HS-27A (cell line): Measurements from ENCODE around the gene C1QC.

Experiments
- DNase-seq: peaks from one replicate; pipeline ENCODE4 v3.0.0-alpha.2; 2012; ENCODE audit warnings: low read depth, missing footprints

The C1QC gene

DNA sequence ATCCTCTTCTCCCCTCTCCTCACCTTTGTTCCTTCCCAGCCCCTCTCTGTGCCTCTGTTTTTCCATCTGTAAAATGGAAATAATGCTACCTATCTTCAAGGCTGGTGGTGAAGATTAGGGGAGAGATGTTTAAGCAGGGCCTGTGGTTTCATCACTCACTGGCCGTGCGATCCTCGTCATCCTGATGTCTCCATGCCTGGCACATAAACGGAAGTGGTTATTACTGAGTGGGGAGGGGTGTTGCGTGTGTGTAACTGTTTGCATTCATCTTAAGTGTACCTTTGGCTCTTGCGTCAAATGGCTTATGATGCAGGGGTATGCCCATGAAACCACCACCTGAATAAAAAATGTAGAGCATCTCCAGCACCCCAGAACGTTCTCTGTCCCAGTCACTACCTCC is 24.2 kb upstream of the C1QC start:
- no peak for DNase-seq

DNA sequence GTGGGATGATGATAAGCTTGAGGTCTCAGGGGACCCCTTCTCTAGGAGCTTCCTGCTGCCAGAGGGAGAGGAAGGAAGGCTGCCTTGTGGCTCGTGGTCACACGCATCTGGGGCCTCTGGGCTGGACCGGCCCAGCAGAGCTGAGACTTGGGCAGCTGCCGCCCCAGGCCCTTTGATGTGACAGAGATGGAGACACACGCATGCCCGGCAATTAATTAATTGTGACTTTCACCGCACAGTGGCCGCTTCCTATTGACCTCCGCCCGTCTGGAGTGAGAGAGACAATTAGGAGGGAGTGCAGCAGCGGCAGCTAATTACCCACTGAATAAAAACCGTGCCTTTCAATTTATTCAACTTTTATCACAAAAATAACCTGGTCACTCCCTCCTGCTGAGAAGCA is 23.6 kb upstream of the C1QC start:
- DNase-seq: no peak

DNA sequence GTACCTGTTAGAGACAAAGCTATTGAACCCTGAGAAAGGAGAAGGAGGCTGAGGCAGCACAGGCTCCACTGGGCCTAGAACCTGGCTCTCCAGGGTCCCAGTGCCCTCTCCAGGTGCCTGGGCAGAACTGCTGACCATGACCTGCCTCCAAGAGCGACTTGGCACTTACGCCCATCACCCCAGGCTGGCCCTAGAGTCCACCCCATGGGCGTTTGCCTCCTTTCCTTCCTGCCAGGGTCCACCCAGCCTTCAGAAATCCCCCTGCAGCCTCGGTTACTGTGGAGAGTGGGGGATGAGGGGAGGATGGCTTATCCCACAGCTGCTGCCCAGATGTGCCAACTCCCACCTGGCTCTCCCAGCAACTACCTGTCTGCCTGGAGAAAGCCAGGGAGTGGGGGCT is 21.7 kb upstream of the C1QC start:
- no peak for DNase-seq

DNA sequence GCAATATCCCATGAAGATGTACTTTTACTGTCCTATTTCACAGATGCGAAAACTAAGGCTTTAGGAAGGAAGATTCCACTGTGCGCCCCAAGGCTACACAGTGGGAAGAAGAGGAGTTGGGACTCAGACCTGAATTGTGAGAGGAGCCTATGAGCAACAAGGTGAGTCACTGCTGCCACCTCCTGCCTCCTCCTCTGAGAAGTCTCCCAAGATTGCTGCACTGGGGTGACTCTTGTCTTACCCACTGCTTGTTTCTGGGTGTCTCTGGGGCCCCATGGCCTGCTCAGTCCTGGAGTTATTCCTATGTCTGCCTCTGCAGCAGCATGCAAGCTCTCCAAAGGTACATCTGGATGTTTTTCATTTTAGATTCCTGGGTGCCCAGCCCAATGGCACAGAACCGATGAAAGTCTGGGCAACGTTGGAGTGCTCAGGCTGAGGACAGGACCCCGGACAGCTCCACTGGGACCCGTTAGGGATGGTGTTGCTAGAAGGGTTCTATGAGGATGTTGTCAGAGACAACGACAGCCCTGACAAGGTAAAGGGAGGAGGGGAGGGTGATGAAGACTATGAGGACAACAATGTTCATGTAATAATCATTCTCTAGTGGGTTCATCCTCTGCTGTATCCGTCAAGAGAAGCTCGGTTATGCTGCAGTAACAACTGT is 18.0 kb upstream of the C1QC start:
- no peak for DNase-seq

DNA sequence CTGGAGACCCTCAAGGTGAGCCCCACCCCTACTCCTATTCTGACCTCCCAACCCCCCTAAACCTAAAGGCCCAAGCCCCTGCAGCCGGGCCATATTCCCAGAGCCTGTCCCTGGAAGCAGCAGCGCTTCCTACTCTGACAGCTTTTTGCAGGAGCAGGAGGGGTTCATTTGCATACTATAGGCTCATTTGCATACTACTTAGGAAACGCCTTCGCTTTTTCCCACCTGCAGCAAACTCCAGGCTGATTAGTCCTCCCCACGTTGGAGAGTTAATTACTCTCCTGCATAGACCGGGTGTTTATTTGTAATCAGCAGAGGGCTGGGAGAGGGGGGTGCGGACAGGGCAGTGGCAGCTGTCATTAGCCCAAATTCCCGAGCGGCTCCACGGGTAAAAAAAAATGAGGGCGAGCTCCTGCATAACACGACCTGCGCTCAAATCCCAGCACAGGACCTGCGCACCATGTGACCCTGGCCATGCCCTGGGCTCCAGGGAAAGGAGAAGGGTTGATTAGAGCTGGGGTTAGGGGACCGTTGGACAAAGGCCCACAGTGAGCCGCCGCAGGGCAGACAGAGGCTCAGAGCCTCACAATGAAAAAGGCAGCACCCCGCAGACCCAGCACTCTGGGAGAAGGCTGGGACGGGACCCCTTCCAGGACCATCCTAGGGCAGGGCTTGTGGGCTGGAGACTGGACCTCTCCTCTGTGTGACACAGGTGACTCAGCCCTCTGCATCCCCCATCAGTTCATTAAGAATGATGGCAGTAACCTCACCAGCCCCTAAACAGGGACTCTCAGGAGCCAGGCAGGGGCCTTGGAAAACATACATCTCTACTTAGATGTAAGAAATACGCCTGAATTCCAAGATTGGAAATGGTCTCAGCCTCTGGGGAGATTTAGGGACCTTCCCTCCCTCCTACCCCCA is 16.9 kb upstream of the C1QC start:
- no peak for DNase-seq

DNA sequence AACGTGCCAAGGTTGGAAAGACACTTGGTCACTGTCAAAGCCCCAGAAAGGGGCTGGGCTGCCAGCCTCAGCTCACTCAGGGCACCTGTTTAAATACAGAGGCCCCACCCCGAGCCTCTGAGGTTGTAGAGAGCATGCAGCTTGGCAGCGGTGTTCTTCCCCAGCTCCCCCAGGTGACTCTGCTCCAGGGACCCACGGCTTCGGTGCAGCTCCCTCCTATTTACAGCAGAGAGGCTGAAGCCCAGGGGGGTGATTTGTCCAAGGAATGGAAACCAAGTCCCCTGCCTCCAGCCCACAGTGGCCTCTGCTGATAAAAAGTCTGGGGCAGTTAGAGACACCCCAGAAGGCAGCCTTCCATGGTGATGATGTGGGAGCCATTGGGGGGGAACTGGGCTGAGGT is 16.1 kb upstream of the C1QC start:
- DNase-seq: no peak

DNA sequence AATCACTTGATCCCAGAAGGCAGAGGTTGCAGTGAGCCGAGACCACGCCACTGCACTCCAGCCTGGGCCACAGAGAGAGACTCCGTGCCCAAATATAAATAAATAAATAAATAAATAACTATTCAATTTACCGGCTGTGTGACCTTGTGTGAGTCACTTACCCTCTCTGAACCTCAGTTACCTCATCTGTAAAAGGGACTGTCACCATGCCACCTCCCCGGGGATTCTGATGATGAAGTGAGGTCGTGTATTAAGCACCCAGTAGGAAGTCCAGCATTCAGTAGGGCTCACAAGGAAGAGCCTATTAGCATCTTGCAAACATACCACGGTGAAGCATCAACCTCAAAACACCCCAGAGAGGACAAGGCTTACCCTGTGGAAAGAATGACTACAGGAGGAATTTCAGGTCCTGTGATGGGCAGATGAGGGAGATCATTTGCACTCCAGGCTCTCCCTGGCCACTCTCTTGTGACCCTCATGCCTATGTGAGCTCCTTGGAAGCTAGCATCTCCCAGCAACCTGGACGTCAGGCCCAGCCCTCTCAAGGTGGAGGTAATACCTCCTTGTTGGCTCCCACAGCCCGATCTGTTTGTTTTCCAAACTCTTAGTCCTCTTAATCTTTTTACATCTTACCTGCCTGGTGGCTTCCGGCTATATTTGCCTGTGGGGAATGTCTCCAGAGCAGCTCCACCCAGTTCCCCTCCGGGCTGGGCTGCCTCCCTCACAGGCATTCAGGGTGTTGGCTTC is 14.6 kb upstream of the C1QC start:
- no peak for DNase-seq

DNA sequence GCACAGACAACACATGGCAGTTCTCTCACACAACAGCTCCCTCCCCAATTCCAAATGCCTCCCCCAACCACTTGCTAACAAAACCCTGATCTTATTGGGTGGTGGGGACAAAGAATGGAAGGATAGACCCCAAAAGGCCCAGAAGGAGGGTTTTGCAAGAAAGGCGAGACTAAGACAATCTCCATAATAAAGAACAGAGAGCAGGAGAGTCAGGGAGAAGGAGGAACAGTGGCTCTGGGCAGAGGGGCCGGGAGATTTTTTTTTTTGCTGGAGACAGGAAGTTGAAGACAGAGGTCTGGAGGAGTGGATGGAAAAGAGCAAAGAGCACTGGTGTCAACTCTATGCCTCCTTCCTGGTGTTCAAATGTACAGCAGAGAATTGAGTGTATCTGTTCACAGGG is 13.5 kb upstream of the C1QC start:
- DNase-seq: no peak

DNA sequence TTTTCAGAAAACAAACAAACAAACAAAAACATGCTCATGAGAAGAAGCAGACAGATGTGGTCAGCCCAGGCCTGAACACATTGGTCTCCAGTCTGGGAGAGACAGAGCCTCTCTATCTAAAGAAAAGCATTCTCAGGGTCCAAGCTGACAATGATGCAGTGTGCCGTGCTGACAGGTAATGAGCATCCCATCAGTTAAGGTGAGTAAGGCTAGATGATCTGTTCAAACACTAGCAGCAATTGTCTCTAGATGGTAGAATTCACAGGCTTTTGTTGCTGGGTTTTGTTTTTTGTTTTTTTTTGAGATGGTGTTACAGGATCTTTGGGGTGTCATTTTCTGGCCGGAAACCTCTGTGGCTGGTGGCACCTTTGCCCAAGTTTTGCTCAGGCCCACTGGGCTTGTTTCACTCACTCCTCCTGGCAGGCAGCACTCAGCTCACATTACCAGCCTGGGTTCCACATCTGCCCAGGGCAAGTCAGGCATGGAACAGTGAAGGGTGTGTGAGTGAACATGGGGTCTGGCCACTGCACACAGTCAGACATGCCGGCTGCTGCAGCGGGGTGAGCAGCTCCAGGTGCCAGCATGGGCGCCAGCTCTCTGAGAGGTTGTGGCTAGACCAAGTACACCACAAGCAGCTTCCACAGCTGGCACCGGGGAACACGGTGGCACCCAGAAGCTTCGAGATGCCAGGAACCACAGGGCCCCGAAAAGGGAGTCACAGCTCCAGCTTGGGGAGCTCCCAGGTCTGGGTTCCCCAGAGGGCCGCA is 9.6 kb upstream of the C1QC start:
- no peak for DNase-seq

DNA sequence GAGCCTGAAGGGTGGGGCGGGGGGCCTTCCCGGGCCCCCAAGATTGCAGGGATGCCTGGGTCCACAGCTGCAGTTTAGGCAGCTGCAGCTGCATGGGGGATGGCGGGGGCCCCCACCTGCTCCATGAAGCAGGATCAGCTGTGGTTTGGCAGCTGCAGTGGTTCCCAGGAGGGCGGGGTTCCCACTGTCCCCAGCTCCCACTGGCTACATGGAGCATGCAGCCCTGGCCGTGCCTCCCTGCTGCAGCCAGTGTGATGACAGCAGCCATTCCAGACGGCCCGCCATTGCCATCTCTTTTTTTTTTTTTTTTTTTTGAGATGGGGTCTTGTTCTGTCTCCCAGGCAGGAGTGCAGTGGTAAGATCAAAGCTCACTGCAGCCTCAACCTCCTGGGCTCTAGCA is 8.0 kb upstream of the C1QC start:
- DNase-seq: no peak

DNA sequence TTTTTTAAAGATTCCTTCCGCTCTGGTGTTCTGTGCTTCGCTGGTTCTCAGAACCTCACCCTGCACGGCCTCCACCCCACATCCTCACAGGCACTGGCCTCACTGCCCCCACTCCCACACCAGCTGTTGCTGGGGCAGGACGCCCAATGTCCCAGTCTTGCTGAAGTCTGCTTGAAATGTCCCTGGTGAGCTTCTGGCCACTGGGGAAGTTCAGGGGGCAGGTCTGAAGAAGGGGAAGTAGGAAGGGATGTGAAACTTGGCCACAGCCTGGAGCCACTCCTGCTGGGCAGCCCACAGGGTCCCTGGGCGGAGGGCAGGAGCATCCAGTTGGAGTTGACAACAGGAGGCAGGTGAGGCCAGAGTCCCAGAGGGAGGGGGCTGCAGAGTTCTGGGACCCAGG is 7.1 kb upstream of the C1QC start, which contains the start of gene C1QA:
Gene C1QA (plus strand): TSS at position 276 of the 400 bp plus-strand sequence. CDS start 989 bp downstream, outside the sequence.
- no peak for DNase-seq

DNA sequence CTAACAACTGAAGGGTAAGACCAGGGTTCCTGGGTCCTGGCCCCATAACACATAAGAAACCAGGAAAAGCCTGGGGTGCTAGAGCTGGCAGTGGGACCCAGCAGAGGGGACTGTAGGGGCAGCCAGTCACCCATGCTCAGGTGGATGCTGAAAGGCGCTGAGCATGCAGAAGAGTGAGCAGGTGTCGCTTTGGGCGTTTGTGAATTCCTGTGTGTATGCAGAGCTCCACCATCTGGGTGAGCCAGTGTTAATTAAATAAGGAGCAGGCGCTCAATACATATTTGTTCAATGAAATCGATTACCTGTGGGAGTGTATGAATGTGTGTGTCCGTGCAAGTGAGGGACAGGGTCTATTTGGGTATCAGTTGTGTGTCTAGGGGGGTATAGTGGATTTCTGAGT is 6.5 kb upstream of the C1QC start:
- DNase-seq: no peak

DNA sequence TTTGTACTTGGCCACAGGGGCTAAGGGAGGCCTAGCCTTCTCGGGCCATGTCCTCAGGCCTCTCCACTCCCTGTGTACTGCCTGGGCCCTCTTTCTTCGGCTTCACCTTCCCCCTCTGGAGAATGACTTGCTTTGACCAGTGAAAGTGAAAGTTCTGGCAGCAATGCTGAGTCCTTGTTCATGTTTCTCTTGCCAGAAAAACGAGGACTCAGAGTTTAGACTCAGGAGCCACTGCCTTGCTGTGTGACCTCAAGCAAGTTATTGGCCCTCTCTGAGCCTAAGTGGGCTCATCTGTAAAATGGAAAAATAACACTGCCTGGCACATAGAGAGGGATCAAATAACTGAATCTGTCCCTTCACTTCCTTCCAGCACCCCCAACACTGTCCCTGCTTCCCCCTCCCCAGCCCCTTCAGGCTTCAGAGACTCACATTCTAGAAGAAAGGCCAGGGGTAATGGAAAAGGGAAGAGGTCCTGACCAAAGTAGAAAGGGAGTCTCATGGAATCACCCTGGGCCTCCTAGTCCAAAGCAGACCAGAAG is 5.5 kb upstream of the C1QC start:
- no peak for DNase-seq

DNA sequence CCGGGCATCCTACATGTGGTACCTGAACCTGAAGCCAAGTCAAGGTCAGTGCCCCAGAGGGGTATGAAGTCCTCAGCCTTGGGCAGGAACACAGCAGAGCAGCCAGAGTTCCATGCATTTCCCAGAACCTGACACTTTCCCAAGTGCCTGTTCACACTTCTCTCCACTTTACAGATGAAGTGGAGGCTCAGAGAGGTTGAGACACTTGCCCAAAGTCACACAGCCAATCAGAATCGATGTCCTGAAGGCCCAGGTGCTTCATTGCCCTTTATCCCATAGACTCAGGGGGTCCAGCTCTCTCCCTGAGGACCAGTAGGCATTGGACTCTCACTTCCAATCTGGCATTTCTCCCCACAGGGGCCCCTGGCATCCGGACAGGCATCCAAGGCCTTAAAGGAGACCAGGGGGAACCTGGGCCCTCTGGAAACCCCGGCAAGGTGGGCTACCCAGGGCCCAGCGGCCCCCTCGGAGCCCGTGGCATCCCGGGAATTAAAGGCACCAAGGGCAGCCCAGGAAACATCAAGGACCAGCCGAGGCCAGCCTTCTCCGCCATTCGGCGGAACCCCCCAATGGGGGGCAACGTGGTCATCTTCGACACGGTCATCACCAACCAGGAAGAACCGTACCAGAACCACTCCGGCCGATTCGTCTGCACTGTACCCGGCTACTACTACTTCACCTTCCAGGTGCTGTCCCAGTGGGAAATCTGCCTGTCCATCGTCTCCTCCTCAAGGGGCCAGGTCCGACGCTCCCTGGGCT is 4.8 kb upstream of the C1QC start:
- no peak for DNase-seq

DNA sequence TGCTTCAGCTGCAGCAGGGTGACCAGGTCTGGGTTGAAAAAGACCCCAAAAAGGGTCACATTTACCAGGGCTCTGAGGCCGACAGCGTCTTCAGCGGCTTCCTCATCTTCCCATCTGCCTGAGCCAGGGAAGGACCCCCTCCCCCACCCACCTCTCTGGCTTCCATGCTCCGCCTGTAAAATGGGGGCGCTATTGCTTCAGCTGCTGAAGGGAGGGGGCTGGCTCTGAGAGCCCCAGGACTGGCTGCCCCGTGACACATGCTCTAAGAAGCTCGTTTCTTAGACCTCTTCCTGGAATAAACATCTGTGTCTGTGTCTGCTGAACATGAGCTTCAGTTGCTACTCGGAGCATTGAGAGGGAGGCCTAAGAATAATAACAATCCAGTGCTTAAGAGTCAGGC is 4.1 kb upstream of the C1QC start:
- no peak for DNase-seq

DNA sequence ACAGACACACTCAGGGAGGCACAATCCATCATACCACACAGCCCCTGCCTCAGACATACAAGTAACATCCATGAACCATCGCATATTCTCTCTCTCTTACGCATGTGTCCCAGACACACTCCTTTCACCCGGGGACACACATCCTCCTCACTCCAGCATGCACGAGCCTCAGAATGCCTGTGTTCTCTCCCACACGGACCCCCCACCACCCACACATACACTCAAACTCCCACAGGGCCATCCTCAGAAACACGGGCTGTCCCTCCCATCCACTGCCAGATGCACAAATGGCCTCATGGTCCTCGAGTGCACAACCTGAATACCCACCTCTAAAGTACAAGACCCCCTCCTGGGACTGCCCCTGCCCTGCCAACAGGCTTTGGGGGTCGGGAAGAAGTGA is 2.2 kb upstream of the C1QC start:
- no peak for DNase-seq

DNA sequence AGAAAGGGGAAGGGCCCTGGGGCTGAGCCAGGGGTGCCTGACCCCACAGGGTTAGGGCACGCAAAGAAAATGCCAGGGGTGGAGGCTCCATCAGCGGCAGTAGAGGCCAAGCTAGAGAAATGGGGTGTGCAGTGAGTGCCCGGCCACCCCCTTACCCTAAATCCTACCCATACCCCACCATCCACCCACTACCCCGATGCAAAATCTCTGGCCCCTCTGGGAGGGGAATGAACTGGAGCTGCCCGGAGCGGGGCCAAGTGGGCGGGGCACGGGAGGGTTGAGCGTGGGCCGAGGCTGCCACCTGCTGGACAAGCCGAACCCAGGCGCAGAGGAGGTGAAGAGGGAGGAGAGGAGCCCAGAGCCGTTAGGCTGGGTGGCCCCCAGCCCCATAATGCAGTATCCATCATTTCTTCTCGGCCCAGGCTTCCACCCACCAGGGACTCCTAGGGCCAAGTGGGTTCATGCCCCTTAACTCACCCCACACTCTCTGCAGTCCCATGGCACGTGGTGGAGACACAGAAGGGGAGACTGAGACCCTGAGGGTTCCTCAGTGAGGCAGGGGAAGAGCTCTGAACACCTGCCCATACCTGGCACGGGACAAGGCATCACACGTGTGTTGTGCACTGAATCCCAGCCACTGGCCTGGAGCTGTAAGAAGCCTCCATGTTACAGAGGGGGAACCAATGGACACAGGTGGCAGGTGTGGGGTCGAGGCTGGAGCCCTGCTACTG is 1.4 kb upstream of the C1QC start:
- DNase-seq: peak; percentile 17

DNA sequence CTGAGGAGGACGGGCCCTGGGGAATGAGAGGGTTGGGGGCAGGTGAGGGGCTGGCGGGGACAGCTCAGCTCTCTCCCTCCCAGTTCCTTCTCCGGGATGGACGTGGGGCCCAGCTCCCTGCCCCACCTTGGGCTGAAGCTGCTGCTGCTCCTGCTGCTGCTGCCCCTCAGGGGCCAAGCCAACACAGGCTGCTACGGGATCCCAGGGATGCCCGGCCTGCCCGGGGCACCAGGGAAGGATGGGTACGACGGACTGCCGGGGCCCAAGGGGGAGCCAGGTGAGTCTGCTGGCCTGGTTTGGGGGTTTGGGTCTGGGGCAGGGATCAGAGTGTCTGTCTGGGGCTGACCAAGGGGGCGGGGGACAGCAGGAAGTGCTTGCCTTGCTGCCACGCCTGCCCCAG is 495 bp downstream of the C1QC start:
- DNase-seq: no peak

DNA sequence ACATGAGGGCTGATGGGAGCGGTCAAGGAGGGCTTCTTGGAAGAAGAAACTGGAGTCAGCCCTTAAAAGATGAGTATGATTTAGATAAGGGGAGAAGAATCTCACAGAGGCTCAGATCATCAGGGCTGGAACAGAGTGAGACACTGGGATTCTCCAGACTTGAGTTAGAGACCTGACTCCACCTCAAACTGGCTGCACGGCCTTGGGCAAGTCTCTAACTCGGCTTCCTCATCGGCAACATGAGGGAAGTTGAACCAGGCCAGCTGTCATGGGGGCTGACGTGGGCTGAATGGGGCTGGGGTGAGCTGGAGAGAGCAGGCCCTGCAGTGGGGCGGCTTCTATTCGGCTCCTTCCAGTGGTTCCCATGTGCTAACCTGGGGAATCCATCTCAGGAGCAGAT is 2.5 kb downstream of the C1QC start:
- no peak for DNase-seq

DNA sequence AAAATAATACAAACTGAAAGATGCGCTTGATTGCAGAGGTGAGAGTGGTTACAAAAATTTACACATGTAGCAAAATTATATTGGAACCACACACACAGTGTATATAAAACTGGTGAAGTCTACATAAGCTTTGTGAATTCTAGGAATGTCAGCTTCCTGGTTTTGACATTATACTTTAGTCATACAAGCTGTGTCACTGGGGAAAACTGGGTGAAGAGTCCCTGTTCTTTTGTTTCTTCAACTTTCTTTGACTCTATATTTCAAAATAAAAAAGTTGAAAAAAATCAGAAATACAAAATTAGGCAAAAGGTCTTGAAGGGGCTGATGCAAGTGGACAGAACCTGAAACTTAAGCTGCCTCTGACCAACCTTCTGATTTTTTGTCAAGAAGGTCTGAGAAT is 3.0 kb downstream of the C1QC start:
- DNase-seq: no peak
